HepG2 (cell line): Measurements from ENCODE around the gene THSD8. TPM values are rescaled to one million over a fixed set of nuclear protein-coding genes. Genes with fewer than 3 reads are reported as not detected.

Experiments used
- CREM ChIP-seq, 2 experiments: sonication (generic) in 1 of 2; formaldehyde crosslinking in 1 of 2; IDR thresholded peaks; 2 replicates each; pipeline versions ENCODE4 v1.4.0 to v1.6.1; 2016 to 2020; ENCODE audit warnings: antibody characterized with exemption in 1 of 2, mild to moderate bottlenecking in 1 of 2, missing genetic modification reagents in 1 of 2
- HDAC1 ChIP-seq: sonication (generic); formaldehyde crosslinking; IDR thresholded peaks from 2 replicates; pipeline ENCODE4 v1.5.1; 2020; ENCODE audit warnings: mild to moderate bottlenecking, missing genetic modification reagents
- HNRNPUL1 ChIP-seq: fragments of 200-400 bp; formaldehyde crosslinking; IDR thresholded peaks from 2 replicates; pipeline ENCODE4 v1.6.1; 2017; ENCODE audit warnings: low read depth, mild to moderate bottlenecking, low read length, moderate library complexity
- IRF2 ChIP-seq: IDR thresholded peaks from 2 replicates; pipeline ENCODE4 v1.6.1; 2018; ENCODE audit warnings: missing genetic modification reagents, missing compliant biosample characterization
- MAFF ChIP-seq: IDR thresholded peaks from 2 replicates; pipeline ENCODE4 v1.6.1; 2011; ENCODE audit warnings: low read depth, low read length, improper control_type of control experiment
- NBN ChIP-seq: fragments of 450-650 bp; conservative IDR thresholded peaks from 2 replicates; pipeline ENCODE4 v1.6.1; 2017
- NR2F1 ChIP-seq, 2 experiments: fragments of 450-650 bp in 1 of 2; formaldehyde crosslinking in 1 of 2; IDR thresholded peaks; 2 replicates each; pipeline versions ENCODE4 v1.5.0 to v1.6.1; 2016 to 2020; ENCODE audit warnings: mild to moderate bottlenecking in 1 of 2, missing compliant biosample characterization in 1 of 2, missing genetic modification reagents in 1 of 2, moderate library complexity in 1 of 2
- NR2F6 ChIP-seq, 2 experiments: IDR thresholded peaks; 2 replicates each; pipeline ENCODE4 v1.6.1; 2016; ENCODE audit warnings: antibody characterized with exemption in 1 of 2, mild to moderate bottlenecking in 1 of 2
- PATZ1 ChIP-seq: sonication (generic); formaldehyde crosslinking; IDR thresholded peaks from 2 replicates; pipeline ENCODE4 v1.4.0; 2020; ENCODE audit warnings: missing genetic modification reagents
- REPIN1 ChIP-seq: sonication (generic); formaldehyde crosslinking; IDR thresholded peaks from 2 replicates; pipeline ENCODE4 v1.8.0; 2022; ENCODE audit warnings: missing genetic modification reagents, low read depth, mild to moderate bottlenecking, borderline replicate concordance
- RFXANK ChIP-seq: IDR thresholded peaks from 2 replicates; pipeline ENCODE4 v1.6.1; 2016
- SALL2 ChIP-seq: sonication (generic); formaldehyde crosslinking; IDR thresholded peaks from 2 replicates; pipeline ENCODE4 v1.8.1; 2023; ENCODE audit warnings: mild to moderate bottlenecking, missing genetic modification reagents, inconsistent platforms
- SETDB1 ChIP-seq: sonication (generic); formaldehyde crosslinking; IDR thresholded peaks from 2 replicates; pipeline ENCODE4 v1.5.1; 2020; ENCODE audit warnings: missing genetic modification reagents, mild to moderate bottlenecking, borderline replicate concordance
- U2AF2 ChIP-seq: fragments of 200-400 bp; formaldehyde crosslinking; IDR thresholded peaks from 2 replicates; pipeline ENCODE4 v1.6.1; 2017; ENCODE audit warnings: low read depth, mild to moderate bottlenecking, low read length
- USF2 ChIP-seq, 2 experiments: sonication (generic) in 1 of 2; formaldehyde crosslinking in 1 of 2; IDR thresholded peaks; 2 replicates each; pipeline versions ENCODE4 v1.5.1 to v1.6.1; 2011 to 2020; ENCODE audit warnings: borderline replicate concordance in 1 of 2, low read depth in 1 of 2, low read length in 1 of 2, mild to moderate bottlenecking in 1 of 2, missing genetic modification reagents in 1 of 2, moderate library complexity in 1 of 2
- XRCC5 ChIP-seq: fragments of 200-400 bp; formaldehyde crosslinking; optimal IDR thresholded peaks from 2 replicates; pipeline ENCODE3; 2017; ENCODE audit warnings: mild to moderate bottlenecking, low read length
- ZKSCAN8 ChIP-seq: IDR thresholded peaks from 2 replicates; pipeline ENCODE4 v1.6.1; 2016; ENCODE audit warnings: borderline replicate concordance, missing genetic modification reagents, missing compliant biosample characterization
- ZNF3 ChIP-seq: IDR thresholded peaks from 2 replicates; pipeline ENCODE4 v1.7.0; 2017; ENCODE audit warnings: inconsistent platforms
- ZNF335 ChIP-seq: sonication (generic); formaldehyde crosslinking; IDR thresholded peaks from 2 replicates; pipeline ENCODE4 v1.4.0; 2020; ENCODE audit warnings: missing genetic modification reagents
- ZNF580 ChIP-seq: IDR thresholded peaks from 2 replicates; pipeline ENCODE4 v1.6.1; 2016; ENCODE audit warnings: low read depth, borderline replicate concordance
- ZNF768 ChIP-seq: sonication (generic); formaldehyde crosslinking; IDR thresholded peaks from 2 replicates; pipeline ENCODE4 v1.4.0; 2020; ENCODE audit warnings: missing genetic modification reagents
- ZSCAN31 ChIP-seq: sonication (generic); formaldehyde crosslinking; IDR thresholded peaks from 2 replicates; pipeline ENCODE4 v1.5.0; 2020; ENCODE audit warnings: low read depth, mild to moderate bottlenecking, missing genetic modification reagents
- polyA plus RNA-seq, 8 experiments: library from polyadenylated mRNA; depleted of rRNA in 3 of 8; stranded (reverse) in 7 of 8; unstranded in 1 of 8; fragments of >200 nt; fragmentation: Illumina TruSeq in 4 of 8; extraction: Trizol in 4 of 8; gene quantifications; 2 replicates each; pipeline versions ENCODE4 v1.2.1 to v1.2.3, GENCODE V29; 2011 to 2016; ENCODE audit warnings: low read depth in 4 of 8, missing spikeins in 1 of 8, mixed read lengths in 1 of 8; ENCODE audit not compliant: insufficient read depth in 1 of 8
- total RNA-seq, 5 experiments: library from RNA; depleted of rRNA; stranded (reverse); fragments of >200 nt; fragmentation: Illumina TruSeq; extraction: Trizol; gene quantifications; 2 replicates each; pipeline ENCODE4 v1.2.3, GENCODE V29; 2016; ENCODE audit warnings: low read depth in 1 of 5
- TF ChIP-seq, protein P1 (sequence below): IDR thresholded peaks from 2 replicates; pipeline ENCODE4 v1.6.1; 2016; ENCODE audit warnings: low read depth

THSD8 gene
- total and polyA plus RNA-seq, 2 of the 13 experiments (the other 11 are each of a cell fraction or from before 2014, with no cell fraction given) = 4.8 to 14.9 TPM

DNA sequence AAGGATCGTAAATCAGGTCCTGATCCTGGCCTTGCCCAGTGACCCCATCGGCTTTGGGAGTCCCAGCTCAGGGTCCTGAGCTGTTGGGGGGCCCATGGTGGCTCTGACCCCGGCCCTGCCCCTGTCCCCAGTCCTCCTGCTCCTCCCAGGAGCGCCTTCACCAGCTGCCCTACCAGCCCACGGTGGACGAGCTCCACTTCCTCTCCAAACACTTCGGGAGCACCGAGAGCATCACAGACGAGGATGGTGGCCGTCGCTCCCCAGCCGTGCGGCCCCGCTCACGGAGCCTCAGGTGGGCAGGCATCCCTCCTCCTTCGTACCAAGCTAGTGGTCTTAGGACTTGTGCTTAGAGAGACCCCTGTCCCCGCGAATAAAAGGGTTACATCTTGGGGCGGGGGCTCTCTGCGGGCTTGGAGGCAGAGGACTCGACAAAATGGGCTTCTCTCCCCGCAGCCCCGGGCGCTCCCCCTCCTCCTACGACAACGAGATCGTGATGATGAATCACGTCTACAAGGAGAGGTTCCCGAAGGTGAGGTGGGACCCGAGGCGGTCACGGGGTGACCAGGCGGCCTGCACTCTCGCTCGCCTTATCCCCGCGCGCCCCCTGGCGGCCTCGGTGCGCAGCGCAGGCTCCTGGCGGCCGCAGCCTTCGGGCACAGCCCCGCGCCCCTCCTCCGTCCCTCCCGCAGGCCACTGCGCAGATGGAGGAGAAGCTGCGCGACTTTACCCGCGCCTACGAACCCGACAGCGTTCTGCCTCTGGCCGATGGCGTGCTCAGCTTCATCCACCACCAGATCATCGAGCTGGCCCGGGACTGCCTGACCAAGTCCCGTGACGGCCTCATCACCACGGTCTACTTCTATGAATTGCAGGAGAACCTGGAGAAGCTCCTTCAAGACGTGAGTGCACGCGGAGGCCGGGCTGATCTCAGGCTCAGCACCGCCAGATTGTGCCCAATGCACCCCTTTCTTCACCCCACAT, 45.6 kb downstream of the THSD8 start (continued):
- TF ChIP-seq U2AF2 = no peak
- TF ChIP-seq CREM (IDR thresholded peaks at IDR 0.05) = no peak
- TF ChIP-seq CREM (CRISPR knock-in tag; IDR thresholded peaks at IDR 0.05) = no peak
- TF ChIP-seq RFXANK (CRISPR knock-in tag) = no peak
- TF ChIP-seq HDAC1 = 0 out of 2 replicates have a peak, but pooled peaks have one; percentile 32
- TF ChIP-seq ZSCAN31 = peak; percentile 66; the same call in 1 of the 2 replicates
- TF ChIP-seq ZNF580 (CRISPR knock-in tag) = no peak
- TF ChIP-seq NBN = no peak
- peak; percentile 24; the same call in 1 of the 2 replicates for TF ChIP-seq ZKSCAN8 (CRISPR knock-in tag)
- 0 out of 2 replicates have a peak, but pooled peaks have one; percentile 39 for TF ChIP-seq PATZ1 (CRISPR knock-in tag)
- TF ChIP-seq HNRNPUL1 = no peak
- no peak for TF ChIP-seq NR2F6 (IDR thresholded peaks at IDR 0.05)
- no peak for TF ChIP-seq NR2F6 (CRISPR knock-in tag; IDR thresholded peaks at IDR 0.05)
- peak; percentile 68 for TF ChIP-seq XRCC5
- no peak for TF ChIP-seq SETDB1 (CRISPR knock-in tag)
- TF ChIP-seq SALL2 = 0 out of 2 replicates have a peak, but pooled peaks have one; percentile 73
- TF ChIP-seq IRF2 (CRISPR knock-in tag) = 0 out of 2 replicates have a peak, but pooled peaks have one; percentile 51
- TF ChIP-seq, protein P1, sequence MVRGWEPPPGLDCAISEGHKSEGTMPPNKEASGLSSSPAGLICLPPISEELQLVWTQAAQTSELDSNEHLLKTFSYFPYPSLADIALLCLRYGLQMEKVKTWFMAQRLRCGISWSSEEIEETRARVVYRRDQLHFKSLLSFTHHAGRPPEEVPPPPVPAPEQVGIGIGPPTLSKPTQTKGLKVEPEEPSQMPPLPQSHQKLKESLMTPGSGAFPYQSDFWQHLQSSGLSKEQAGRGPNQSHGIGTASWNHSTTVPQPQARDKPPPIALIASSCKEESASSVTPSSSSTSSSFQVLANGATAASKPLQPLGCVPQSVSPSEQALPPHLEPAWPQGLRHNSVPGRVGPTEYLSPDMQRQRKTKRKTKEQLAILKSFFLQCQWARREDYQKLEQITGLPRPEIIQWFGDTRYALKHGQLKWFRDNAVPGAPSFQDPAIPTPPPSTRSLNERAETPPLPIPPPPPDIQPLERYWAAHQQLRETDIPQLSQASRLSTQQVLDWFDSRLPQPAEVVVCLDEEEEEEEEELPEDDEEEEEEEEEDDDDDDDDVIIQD (CRISPR knock-in tag) = no peak
- TF ChIP-seq ZNF3 (CRISPR knock-in tag) = no peak
- no peak for TF ChIP-seq USF2 (IDR thresholded peaks at IDR 0.05; ENCODE audit: low read depth, low read length)
- TF ChIP-seq USF2 (CRISPR knock-in tag; IDR thresholded peaks at IDR 0.05; ENCODE audit: borderline replicate concordance) = no peak
- peak; percentile 36; the same call in 1 of the 2 replicates for TF ChIP-seq ZNF768 (CRISPR knock-in tag)
- TF ChIP-seq REPIN1 = no peak
- TF ChIP-seq MAFF = no peak
- TF ChIP-seq NR2F1 (CRISPR knock-in tag; IDR thresholded peaks at IDR 0.05) = no peak
- TF ChIP-seq ZNF335 (CRISPR knock-in tag) = no peak
